ENCODE measurements around the gene PCDHA11.
"Not testable (repeated sequence)": the region's sequence is repeated elsewhere in the genome, so short reads cannot be mapped to it uniquely, and the experiment has no call there.

The PCDHA11 gene, protein sequence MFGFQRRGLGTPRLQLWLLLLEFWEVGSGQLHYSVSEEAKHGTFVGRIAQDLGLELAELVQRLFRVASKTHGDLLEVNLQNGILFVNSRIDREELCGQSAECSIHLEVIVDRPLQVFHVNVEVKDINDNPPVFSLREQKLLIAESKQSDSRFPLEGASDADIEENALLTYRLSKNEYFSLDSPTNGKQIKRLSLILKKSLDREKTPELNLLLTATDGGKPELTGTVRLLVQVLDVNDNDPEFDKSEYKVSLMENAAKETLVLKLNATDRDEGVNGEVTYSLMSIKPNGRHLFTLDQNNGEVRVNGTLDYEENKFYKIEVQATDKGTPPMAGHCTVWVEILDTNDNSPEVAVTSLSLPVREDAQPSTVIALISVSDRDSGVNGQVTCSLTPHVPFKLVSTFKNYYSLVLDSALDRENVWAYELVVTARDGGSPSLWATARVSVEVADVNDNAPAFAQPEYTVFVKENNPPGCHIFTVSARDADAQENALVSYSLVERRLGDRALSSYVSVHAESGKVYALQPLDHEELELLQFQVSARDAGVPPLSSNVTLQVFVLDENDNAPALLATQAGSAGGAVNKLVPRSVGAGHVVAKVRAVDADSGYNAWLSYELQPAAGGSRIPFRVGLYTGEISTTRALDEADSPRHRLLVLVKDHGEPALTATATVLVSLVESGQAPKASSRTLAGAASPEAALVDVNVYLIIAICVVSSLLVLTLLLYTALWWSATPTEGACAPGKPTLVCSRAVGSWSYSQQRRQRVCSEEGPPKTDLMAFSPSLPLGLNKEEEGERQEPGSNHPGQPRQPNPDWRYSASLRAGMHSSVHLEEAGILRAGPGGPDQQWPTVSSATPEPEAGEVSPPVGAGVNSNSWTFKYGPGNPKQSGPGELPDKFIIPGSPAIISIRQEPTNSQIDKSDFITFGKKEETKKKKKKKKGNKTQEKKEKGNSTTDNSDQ

GRCh38 chr5:140868721-140869554 lies at the start of gene PCDHA11:
TSS of gene PCDHA11 (plus strand) at chr5:140868957. CDS start at chr5:140869104, 147 bp downstream.
- no peak for DNase-seq (ENCODE audit: extremely low spot score)
- TF ChIP-seq CTCF (IDR thresholded peaks at IDR 0.05; ENCODE audit: control extremely low read depth, extremely low read depth, low read depth, missing control alignments) = no peak
- POLR2A ChIA-PET = no interaction called here
- CTCF ChIA-PET = no interaction called here

DNA sequence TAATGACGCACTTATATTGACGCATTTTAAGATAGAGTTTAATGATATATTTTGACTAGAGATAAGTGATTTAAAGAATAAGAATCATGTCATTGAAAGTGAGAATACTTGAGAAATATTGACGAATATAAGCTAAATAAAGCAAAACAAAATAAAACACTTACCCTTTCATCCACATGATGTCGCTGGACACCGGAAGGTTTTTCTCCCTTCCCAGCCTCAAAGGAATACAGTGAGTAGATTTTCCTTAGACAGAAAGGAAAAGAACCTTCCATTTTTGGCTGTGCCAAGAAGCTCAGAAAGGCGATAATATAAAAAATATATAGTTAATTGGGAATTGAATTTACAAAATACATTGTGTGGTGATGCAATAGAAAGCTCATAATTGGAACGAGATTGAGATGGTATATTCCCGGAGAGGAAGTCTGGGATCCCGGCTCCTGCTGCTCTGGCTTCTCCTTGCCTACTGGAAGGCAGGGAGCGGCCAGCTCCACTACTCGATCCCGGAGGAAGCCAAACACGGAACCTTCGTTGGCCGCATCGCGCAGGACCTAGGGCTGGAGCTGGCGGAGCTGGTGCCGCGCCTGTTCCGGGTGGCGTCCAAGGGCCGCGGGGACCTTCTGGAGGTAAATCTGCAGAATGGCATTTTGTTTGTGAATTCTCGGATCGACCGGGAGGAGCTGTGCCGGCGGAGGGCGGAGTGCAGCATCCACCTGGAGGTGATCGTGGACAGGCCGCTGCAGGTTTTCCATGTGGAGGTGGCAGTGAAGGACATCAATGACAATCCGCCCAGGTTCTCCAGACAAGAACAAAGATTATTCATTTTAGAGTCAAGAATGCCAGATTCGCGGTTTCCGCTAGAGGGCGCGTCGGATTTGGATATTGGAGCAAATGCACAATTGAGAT lies 47.1 kb upstream of the PCDHA11 start, which contains the start of gene PCDHA5:
Gene PCDHA5, plus strand, starts transcription at position 239 of the 906 bp plus-strand sequence.
- TF ChIP-seq CTCF (IDR thresholded peaks at IDR 0.05; ENCODE audit: control extremely low read depth, extremely low read depth, low read depth, missing control alignments) = no peak
- CTCF ChIA-PET = no interaction called here
- POLR2A ChIA-PET = no interaction called here
- no peak for DNase-seq (ENCODE audit: extremely low spot score)

- CTCF ChIA-PET = no interaction called here
These were observed 46.5 kb upstream of the PCDHA11 start for GRCh38 chr5:140822281-140822629.

GRCh38 chr5:140822969-140823368 lies 45.8 kb upstream of the PCDHA11 start:
- CTCF ChIA-PET; DNase-seq (ENCODE audit: extremely low spot score); POLR2A ChIA-PET: not testable (repeated sequence)

More at GRCh38 chr5:140822281-140822629, 46.5 kb upstream of the PCDHA11 start:
- POLR2A ChIA-PET = no interaction called here
- no peak for DNase-seq (ENCODE audit: extremely low spot score)
- TF ChIP-seq CTCF (IDR thresholded peaks at IDR 0.05; ENCODE audit: control extremely low read depth, extremely low read depth, low read depth, missing control alignments) = no peak

- CTCF ChIA-PET = no interaction called here
- POLR2A ChIA-PET = no interaction called here
These were observed 45.3 kb upstream of the PCDHA11 start for GRCh38 chr5:140823475-140823874.

More at GRCh38 chr5:140823475-140823874, 45.3 kb upstream of the PCDHA11 start:
- TF ChIP-seq CTCF (IDR thresholded peaks at IDR 0.05; ENCODE audit: control extremely low read depth, extremely low read depth, low read depth, missing control alignments) = no peak
- no peak for DNase-seq (ENCODE audit: extremely low spot score)

Data from GM10248 (cell line).